WTC11 (cell line): ENCODE data around the gene UNC79.

Experiments
- CTCF ChIP-seq: fragments of 200-600 bp; IDR thresholded peaks from 2 replicates; pipeline ENCODE4 v1.8.0; 2022; ENCODE audit warnings: antibody characterized with exemption
- FOXK1 ChIP-seq: sonication (generic); formaldehyde crosslinking; IDR thresholded peaks from 2 replicates; pipeline ENCODE4 v1.8.0; 2022; ENCODE audit warnings: mild to moderate bottlenecking, moderate library complexity, missing genetic modification reagents
- JAZF1 ChIP-seq: fragments of 250-450 bp; sonication (Bioruptor Pico); IDR thresholded peaks from 2 replicates; pipeline ENCODE4 v1.9.0; 2021; ENCODE audit warnings: moderate library complexity, mild to moderate bottlenecking, inconsistent platforms
- NR3C1 ChIP-seq: sonication (generic); formaldehyde crosslinking; conservative IDR thresholded peaks from 2 replicates; pipeline ENCODE4 v1.8.1; 2023; ENCODE audit warnings: low read depth, mild to moderate bottlenecking, missing genetic modification reagents
- RORB ChIP-seq: fragments of 250-450 bp; sonication (Bioruptor Pico); IDR thresholded peaks from 2 replicates; pipeline ENCODE4 v1.9.0; 2021; ENCODE audit warnings: mild to moderate bottlenecking
- SP1 ChIP-seq: sonication (generic); formaldehyde crosslinking; conservative IDR thresholded peaks from 2 replicates; pipeline ENCODE4 v1.8.1; 2022; ENCODE audit warnings: missing genetic modification reagents
- TEAD1 ChIP-seq: sonication (generic); formaldehyde crosslinking; IDR thresholded peaks from 2 replicates; pipeline ENCODE4 v1.8.0; 2022; ENCODE audit warnings: mild to moderate bottlenecking, missing genetic modification reagents
- ZBTB21 ChIP-seq: sonication (generic); formaldehyde crosslinking; IDR thresholded peaks from 2 replicates; pipeline ENCODE4 v1.8.1; 2023; ENCODE audit warnings: mild to moderate bottlenecking, missing genetic modification reagents, borderline replicate concordance
- ZNF232 ChIP-seq: sonication (generic); formaldehyde crosslinking; IDR thresholded peaks from 2 replicates; pipeline ENCODE4 v1.8.0; 2022; ENCODE audit warnings: mild to moderate bottlenecking, missing genetic modification reagents
- ZNF263 ChIP-seq: sonication (generic); formaldehyde crosslinking; IDR thresholded peaks from 2 replicates; pipeline ENCODE4 v1.8.1; 2022; ENCODE audit warnings: low read depth, mild to moderate bottlenecking, moderate library complexity, missing genetic modification reagents
- TF ChIP-seq, protein P1 (sequence below): fragments of 250-450 bp; sonication (Bioruptor Pico); conservative IDR thresholded peaks from 2 replicates; pipeline ENCODE4 v1.9.0; 2021; ENCODE audit warnings: mild to moderate bottlenecking
- TF ChIP-seq, protein P2 (sequence below): fragments of 250-450 bp; sonication (Bioruptor Pico); IDR thresholded peaks from 2 replicates; pipeline ENCODE4 v1.9.0; 2021; ENCODE audit warnings: mild to moderate bottlenecking
- TF ChIP-seq, protein P3 (sequence below): sonication (generic); formaldehyde crosslinking; IDR thresholded peaks from 2 replicates; pipeline ENCODE4 v1.8.0; 2022; ENCODE audit warnings: missing genetic modification reagents

- no peak for TF ChIP-seq JAZF1 (CRISPR knock-in tag)
- no peak for TF ChIP-seq CTCF
- TF ChIP-seq, protein P1, sequence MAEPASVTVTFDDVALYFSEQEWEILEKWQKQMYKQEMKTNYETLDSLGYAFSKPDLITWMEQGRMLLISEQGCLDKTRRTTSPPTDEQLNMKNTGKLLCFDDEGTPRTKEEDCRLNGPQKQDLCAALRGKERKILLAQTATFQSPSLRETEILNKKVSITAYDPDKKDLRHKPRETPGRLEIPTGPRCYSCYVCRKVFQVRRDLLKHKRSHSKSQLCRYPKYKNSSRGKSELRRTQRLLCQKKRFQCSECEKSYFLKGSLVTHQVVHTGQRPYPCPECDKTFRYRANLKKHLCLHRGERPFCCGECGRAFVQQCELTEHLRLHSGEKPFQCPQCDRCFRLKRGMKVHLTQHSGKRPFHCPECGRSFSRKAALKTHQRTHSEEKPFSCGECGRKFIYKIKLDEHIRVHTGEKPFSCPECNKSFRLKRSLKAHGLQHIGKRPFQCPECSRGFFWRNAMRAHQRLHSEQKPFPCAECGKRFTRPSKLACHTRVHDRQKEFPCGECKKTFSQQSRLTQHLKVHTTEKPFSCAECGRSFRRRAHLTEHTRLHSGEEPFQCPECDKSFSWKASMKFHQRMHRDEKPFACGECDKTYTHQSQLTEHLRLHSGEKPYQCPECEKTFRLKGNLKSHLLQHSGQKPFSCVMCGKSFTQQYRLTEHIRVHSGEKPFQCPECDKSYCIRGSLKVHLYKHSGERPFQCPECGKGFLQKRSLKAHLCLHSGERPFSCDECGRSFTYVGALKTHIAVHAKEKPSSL (CRISPR knock-in tag): no peak
- TF ChIP-seq TEAD1 (CRISPR knock-in tag): no peak
- TF ChIP-seq FOXK1 (CRISPR knock-in tag): no peak
- no peak for TF ChIP-seq ZNF232 (CRISPR knock-in tag)
- TF ChIP-seq SP1 (CRISPR knock-in tag): no peak
- TF ChIP-seq, protein P2, sequence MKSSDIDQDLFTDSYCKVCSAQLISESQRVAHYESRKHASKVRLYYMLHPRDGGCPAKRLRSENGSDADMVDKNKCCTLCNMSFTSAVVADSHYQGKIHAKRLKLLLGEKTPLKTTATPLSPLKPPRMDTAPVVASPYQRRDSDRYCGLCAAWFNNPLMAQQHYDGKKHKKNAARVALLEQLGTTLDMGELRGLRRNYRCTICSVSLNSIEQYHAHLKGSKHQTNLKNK (CRISPR knock-in tag): no peak
- no peak for TF ChIP-seq RORB (CRISPR knock-in tag)
- no peak for TF ChIP-seq ZNF263
- TF ChIP-seq NR3C1 (CRISPR knock-in tag): no peak
- TF ChIP-seq, protein P3, sequence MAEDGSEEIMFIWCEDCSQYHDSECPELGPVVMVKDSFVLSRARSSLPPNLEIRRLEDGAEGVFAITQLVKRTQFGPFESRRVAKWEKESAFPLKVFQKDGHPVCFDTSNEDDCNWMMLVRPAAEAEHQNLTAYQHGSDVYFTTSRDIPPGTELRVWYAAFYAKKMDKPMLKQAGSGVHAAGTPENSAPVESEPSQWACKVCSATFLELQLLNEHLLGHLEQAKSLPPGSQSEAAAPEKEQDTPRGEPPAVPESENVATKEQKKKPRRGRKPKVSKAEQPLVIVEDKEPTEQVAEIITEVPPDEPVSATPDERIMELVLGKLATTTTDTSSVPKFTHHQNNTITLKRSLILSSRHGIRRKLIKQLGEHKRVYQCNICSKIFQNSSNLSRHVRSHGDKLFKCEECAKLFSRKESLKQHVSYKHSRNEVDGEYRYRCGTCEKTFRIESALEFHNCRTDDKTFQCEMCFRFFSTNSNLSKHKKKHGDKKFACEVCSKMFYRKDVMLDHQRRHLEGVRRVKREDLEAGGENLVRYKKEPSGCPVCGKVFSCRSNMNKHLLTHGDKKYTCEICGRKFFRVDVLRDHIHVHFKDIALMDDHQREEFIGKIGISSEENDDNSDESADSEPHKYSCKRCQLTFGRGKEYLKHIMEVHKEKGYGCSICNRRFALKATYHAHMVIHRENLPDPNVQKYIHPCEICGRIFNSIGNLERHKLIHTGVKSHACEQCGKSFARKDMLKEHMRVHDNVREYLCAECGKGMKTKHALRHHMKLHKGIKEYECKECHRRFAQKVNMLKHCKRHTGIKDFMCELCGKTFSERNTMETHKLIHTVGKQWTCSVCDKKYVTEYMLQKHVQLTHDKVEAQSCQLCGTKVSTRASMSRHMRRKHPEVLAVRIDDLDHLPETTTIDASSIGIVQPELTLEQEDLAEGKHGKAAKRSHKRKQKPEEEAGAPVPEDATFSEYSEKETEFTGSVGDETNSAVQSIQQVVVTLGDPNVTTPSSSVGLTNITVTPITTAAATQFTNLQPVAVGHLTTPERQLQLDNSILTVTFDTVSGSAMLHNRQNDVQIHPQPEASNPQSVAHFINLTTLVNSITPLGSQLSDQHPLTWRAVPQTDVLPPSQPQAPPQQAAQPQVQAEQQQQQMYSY (CRISPR knock-in tag): no peak
- TF ChIP-seq ZBTB21 (CRISPR knock-in tag): no peak
Observed at GRCh38 chr14:93476305-93476704, 45.6 kb downstream of the UNC79 start.
